Activated naive CD8-positive, alpha-beta T cell treated with anti-CD3 and anti-CD28 coated beads, Interleukin-2, amount 50 U/mL, for 16 hours (primary cell): ENCODE measurements around the gene EYS.

Experiments
- DNase-seq: peaks from one replicate; pipeline ENCODE4 v3.0.0-alpha.2; 2020; ENCODE audit warnings: low read depth, low spot score

The EYS gene

GRCh38 chr6:65229825-65230224, 477.2 kb downstream of the EYS start:
- no peak for DNase-seq

GRCh38 chr6:65221153-65221552, 485.9 kb downstream of the EYS start:
- no peak for DNase-seq

GRCh38 chr6:65202738-65203137, 504.3 kb downstream of the EYS start:
- no peak for DNase-seq

GRCh38 chr6:65199683-65200082, 507.3 kb downstream of the EYS start:
- no peak for DNase-seq

GRCh38 chr6:65199121-65199520, 507.9 kb downstream of the EYS start:
- DNase-seq, result no peak

- no peak for DNase-seq
Measured at GRCh38 chr6:65191471-65191870, 515.6 kb downstream of the EYS start.

GRCh38 chr6:65189236-65189881, 517.7 kb downstream of the EYS start:
- DNase-seq, result no peak

GRCh38 chr6:65186826-65187225, 520.2 kb downstream of the EYS start:
- no peak for DNase-seq

GRCh38 chr6:65182681-65183080, 524.3 kb downstream of the EYS start:
- DNase-seq, result no peak

- DNase-seq, result no peak
Measured at GRCh38 chr6:65170273-65170672, 536.8 kb downstream of the EYS start.

- DNase-seq, result no peak
Measured at GRCh38 chr6:65161661-65162060, 545.4 kb downstream of the EYS start.

- DNase-seq, result no peak
Measured at GRCh38 chr6:65157025-65157424, 550.0 kb downstream of the EYS start.

GRCh38 chr6:65155083-65155482, 551.9 kb downstream of the EYS start:
- DNase-seq, result no peak

- DNase-seq, result no peak
Measured at GRCh38 chr6:65149841-65150240, 557.2 kb downstream of the EYS start.

- DNase-seq, result no peak
Measured at GRCh38 chr6:65148839-65149238, 558.2 kb downstream of the EYS start.

GRCh38 chr6:65135567-65135966, 571.5 kb downstream of the EYS start:
- no peak for DNase-seq

GRCh38 chr6:65126667-65127066, 580.4 kb downstream of the EYS start:
- DNase-seq, result no peak

GRCh38 chr6:65123521-65123920, 583.5 kb downstream of the EYS start:
- no peak for DNase-seq

GRCh38 chr6:65117817-65118409, 589.1 kb downstream of the EYS start:
- DNase-seq, result no peak

- DNase-seq, result no peak
Measured at GRCh38 chr6:65116326-65116725, 590.7 kb downstream of the EYS start.

GRCh38 chr6:65113581-65113980, 593.4 kb downstream of the EYS start:
- no peak for DNase-seq

GRCh38 chr6:65112435-65112834, 594.6 kb downstream of the EYS start:
- no peak for DNase-seq

GRCh38 chr6:65110031-65110430, 597.0 kb downstream of the EYS start:
- DNase-seq, result no peak

GRCh38 chr6:65098349-65098748, 608.7 kb downstream of the EYS start:
- DNase-seq, result no peak
